ENCODE data around the gene GARIN3. TPM values are rescaled to one million over a fixed set of nuclear protein-coding genes. Genes with fewer than 3 reads are reported as not detected.
"Not testable (repeated sequence)": the region's sequence is repeated elsewhere in the genome, so short reads cannot be mapped to it uniquely, and the experiment has no call there.

Gene GARIN3
- total and polyA plus RNA-seq, 11 donors, result not detected

- Histone ChIP-seq H3K9me3 (no peaks in the 10 kb centered on the region), H3K27me3 (no peaks in the 10 kb centered on the region), H3K4me1 (peaks cover 0 to 30% (median 0%) of the 10 kb centered on the region in 12 donors), H3K27ac (peak overlapping the region in 1 of 12 donors; percentile 50), H3K36me3 (no peaks in the 10 kb centered on the region), H3K4me3 (no peak overlapping the region)
- ATAC-seq, result no peak
- no peak for TF ChIP-seq POLR2A (IDR thresholded peaks at IDR 0.05)
- TF ChIP-seq CTCF (IDR thresholded peaks at IDR 0.05), result no peak
- DNase-seq, result no peak
- intact Hi-C loops (cut with DNase I), result no loop called here
Measured at GRCh38 chr5:157214415-157214814, 48.4 kb upstream of the GARIN3 start.

- no peak for DNase-seq
- no peak for TF ChIP-seq CTCF (IDR thresholded peaks at IDR 0.05)
- no peak for TF ChIP-seq POLR2A (IDR thresholded peaks at IDR 0.05)
- no peaks in the 10 kb centered on the region for H3K27me3 ChIP-seq
- WGBS, 4 donors, result 81 to 90% (median 89%) methylated on average over 7 of the region's 7 CpGs
- H3K4me3 ChIP-seq, result no peak overlapping the region
- peaks cover 0 to 28% (median 0%) of the 10 kb centered on the region in 12 donors for H3K4me1 ChIP-seq
- H3K27ac ChIP-seq, result no peak overlapping the region
- no peaks in the 10 kb centered on the region for H3K36me3 ChIP-seq
- intact Hi-C loops (cut with DNase I), result no loop called here
- H3K9me3 ChIP-seq, result no peaks in the 10 kb centered on the region
- ATAC-seq, result no peak
Measured at GRCh38 chr5:157213527-157214243, 47.6 kb upstream of the GARIN3 start.

GRCh38 chr5:157212307-157212706 is 46.2 kb upstream of the GARIN3 start:
- no peaks in the 10 kb centered on the region for H3K9me3 ChIP-seq
- H3K27ac ChIP-seq, result no peak overlapping the region
- H3K27me3 ChIP-seq, result no peaks in the 10 kb centered on the region
- 81 to 87% (median 84%) methylated on average over 5 of the region's 5 CpGs for WGBS, 4 donors
- TF ChIP-seq CTCF (IDR thresholded peaks at IDR 0.05) (no peak), POLR2A (IDR thresholded peaks at IDR 0.05) (no peak)
- no peak for ATAC-seq
- H3K36me3 ChIP-seq, result no peaks in the 10 kb centered on the region
- no peak overlapping the region for H3K4me3 ChIP-seq
- intact Hi-C loops (cut with DNase I), result no loop called here
- no peak for DNase-seq
- H3K4me1 ChIP-seq, result peaks cover 0 to 23% (median 0%) of the 10 kb centered on the region in 12 donors

GRCh38 chr5:157210652-157211051 is 44.6 kb upstream of the GARIN3 start:
- H3K27ac ChIP-seq, result peak overlapping the region in 1 of 12 donors; percentile 6
- 14 to 52% (median 22%) methylated on average over 1 of the region's 1 CpG for WGBS, 4 donors
- H3K27me3 ChIP-seq; DNase-seq; H3K36me3 ChIP-seq; H3K4me1 ChIP-seq; ATAC-seq; H3K9me3 ChIP-seq; intact Hi-C loops (cut with DNase I); H3K4me3 ChIP-seq: not testable (repeated sequence)

GRCh38 chr5:157205708-157206107 is 39.6 kb upstream of the GARIN3 start:
- DNase-seq (no peak), ATAC-seq (no peak)
- H3K9me3 ChIP-seq, result peaks cover 0 to 9% (median 0%) of the 10 kb centered on the region in 12 donors
- H3K36me3 ChIP-seq, result no peaks in the 10 kb centered on the region
- no peak overlapping the region for H3K27ac ChIP-seq
- H3K4me3 ChIP-seq, result no peak overlapping the region
- WGBS, 4 donors, result 78 to 88% (median 80%) methylated on average over 6 of the region's 6 CpGs
- no peaks in the 10 kb centered on the region for H3K27me3 ChIP-seq
- intact Hi-C loops (cut with DNase I), result no loop called here
- H3K4me1 ChIP-seq, result peaks cover 0 to 8% (median 0%) of the 10 kb centered on the region in 12 donors
- TF ChIP-seq POLR2A (IDR thresholded peaks at IDR 0.05) (no peak), CTCF (IDR thresholded peaks at IDR 0.05) (no peak)

All from heart left ventricle (tissue), 16 donors.